PC-3 (cell line): ENCODE results near the gene TBC1D14. TPM values are rescaled to one million over a fixed set of nuclear protein-coding genes. Genes with fewer than 3 reads are reported as not detected.
"Not testable (repeated sequence)": the region's sequence is repeated elsewhere in the genome, so short reads cannot be mapped to it uniquely, and the experiment has no call there.

Experiments used
- ATAC-seq: fragments of 200-7000 bp; cut with Tn5 transposase; 2 replicates; pipeline ENCODE4 v1.9.1; 2020; ENCODE audit warnings: mild to moderate bottlenecking, moderate library complexity
- BruUV-seq: library from RNA; stranded (reverse); fragments of 400-500 nt; replicated peaks from 2 replicates; lab custom pipeline; 2021; lab: Mats Ljungman, UMichigan
- CTCF ChIA-PET: fragments of 300-600 bp; sonication (Branson Sonifier 250); formaldehyde crosslinking; loops from one replicate; lab custom pipeline; 2022; ENCODE audit warnings: antibody characterized with exemption; lab: Charles Lee
- POLR2A ChIA-PET: fragments of 300-600 bp; sonication (Branson Sonifier 250); formaldehyde crosslinking; loops from one replicate; lab custom pipeline; 2022; ENCODE audit warnings: antibody characterized with exemption; ENCODE audit not compliant: unreplicated experiment; lab: Charles Lee
- DNase-seq: peaks from one replicate; pipeline ENCODE4 v3.0.0-alpha.2; 2015
- H2AFZ ChIP-seq: fragments of 300-600 bp; sonication (generic); 2 replicates; pipeline ENCODE4 v1.6.0; 2016; ENCODE audit warnings: antibody characterized with exemption, low read length
- H3F3A ChIP-seq: fragments of 300-600 bp; sonication (generic); one replicate; pipeline ENCODE4 v1.6.0; 2017; ENCODE audit warnings: antibody characterized with exemption, low read length, control low read depth, mild to moderate bottlenecking; ENCODE audit not compliant: unreplicated experiment
- H3K27ac ChIP-seq: fragments of 300-600 bp; sonication (generic); 2 replicates; pipeline ENCODE4 v1.5.1; 2016; ENCODE audit warnings: mild to moderate bottlenecking, low read length
- H3K27me3 ChIP-seq: fragments of 300-600 bp; sonication (generic); 2 replicates; pipeline ENCODE4 v1.6.1; 2016; ENCODE audit warnings: low read length, mixed read lengths
- H3K36me3 ChIP-seq: fragments of 300-600 bp; sonication (generic); 2 replicates; pipeline ENCODE4 v1.6.1; 2016; ENCODE audit warnings: low read depth, mixed run types, low read length, mixed read lengths
- H3K4me1 ChIP-seq: fragments of 300-600 bp; sonication (generic); 2 replicates; pipeline ENCODE4 v1.5.1; 2016; ENCODE audit warnings: low read length; ENCODE audit not compliant: insufficient read depth
- H3K4me2 ChIP-seq: fragments of 300-600 bp; sonication (generic); 2 replicates; pipeline ENCODE4 v1.6.0; 2016; ENCODE audit warnings: low read length
- H3K4me3 ChIP-seq: fragments of 300-600 bp; sonication (generic); 2 replicates; pipeline ENCODE4 v1.5.1; 2016; ENCODE audit warnings: mild to moderate bottlenecking, low read length, mixed read lengths
- H3K79me2 ChIP-seq: fragments of 300-600 bp; sonication (generic); 2 replicates; pipeline ENCODE4 v1.6.1; 2017; ENCODE audit warnings: low read length, mixed read lengths
- H3K9ac ChIP-seq: fragments of 300-600 bp; sonication (generic); 2 replicates; pipeline ENCODE4 v1.6.0; 2016; ENCODE audit warnings: mild to moderate bottlenecking, low read length
- H3K9me2 ChIP-seq: fragments of 300-600 bp; sonication (generic); replicated peaks from 2 replicates; pipeline ENCODE4 v1.6.1; 2016; ENCODE audit warnings: mixed run types, low read length, mixed read lengths
- H3K9me3 ChIP-seq: fragments of 300-600 bp; sonication (generic); 2 replicates; pipeline ENCODE4 v1.6.1; 2016; ENCODE audit warnings: low read length, mixed read lengths
- H4K20me1 ChIP-seq: fragments of 300-600 bp; sonication (generic); 2 replicates; pipeline ENCODE4 v1.6.1; 2016; ENCODE audit warnings: low read length, mixed read lengths
- EZH2 ChIP-seq: fragments of 300-600 bp; sonication (generic); IDR thresholded peaks from one replicate; pipeline ENCODE4 v1.6.1; 2017; ENCODE audit warnings: antibody characterized with exemption, mild to moderate bottlenecking, low read length; ENCODE audit not compliant: unreplicated experiment
- EZH2phosphoT487 ChIP-seq: fragments of 300-600 bp; sonication (generic); IDR thresholded peaks from 2 replicates; pipeline ENCODE4 v1.6.1; 2018; ENCODE audit warnings: mild to moderate bottlenecking, antibody characterized with exemption, low read length, borderline replicate concordance
- intact Hi-C: fragments of 100-400 bp; cut with micrococcal nuclease; formaldehyde crosslinking; loops from 2 replicates; pipeline ENCODE4 v1.9.0; 2023
- total RNA-seq: library from RNA; depleted of rRNA; stranded (reverse); fragments of >200 nt; gene quantifications from 2 replicates; pipeline ENCODE4 v1.2.3, GENCODE V29; 2014; rRNA removed
- TF ChIP-seq, protein P1 (sequence below): fragments of 300-600 bp; sonication (generic); conservative IDR thresholded peaks from 2 replicates; pipeline ENCODE4 v1.5.1; 2017; ENCODE audit warnings: antibody characterized with exemption, low read depth, mild to moderate bottlenecking, low read length

The TBC1D14 gene
- total RNA-seq, 1 experiment from 2014 or later, result 33.0 TPM

GRCh38 chr4:7078025-7078424 lies 168.4 kb downstream of the TBC1D14 start:
- no peak overlapping the region for H3K27ac ChIP-seq
- intact Hi-C loops, result no loop called here
- H3K4me3 ChIP-seq, result no peak overlapping the region
- ChIA-PET POLR2A (no interaction called here), CTCF (no interaction called here)
- no peaks in the 10 kb centered on the region for H3K9me3 ChIP-seq
- H3K9me2 ChIP-seq, result no peaks in the 10 kb centered on the region
- no peaks in the 10 kb centered on the region for H3K36me3 ChIP-seq
- H3K4me1 ChIP-seq, result peaks cover 10% of the 10 kb centered on the region
- H3K79me2 ChIP-seq, result no peaks in the 10 kb centered on the region
- no peaks in the 10 kb centered on the region for H3K27me3 ChIP-seq
- ATAC-seq (no peak), DNase-seq (no peak)
- no peaks in the 10 kb centered on the region for H3F3A ChIP-seq
- H3K4me2 ChIP-seq, result no peak overlapping the region
- TF ChIP-seq, protein P1, sequence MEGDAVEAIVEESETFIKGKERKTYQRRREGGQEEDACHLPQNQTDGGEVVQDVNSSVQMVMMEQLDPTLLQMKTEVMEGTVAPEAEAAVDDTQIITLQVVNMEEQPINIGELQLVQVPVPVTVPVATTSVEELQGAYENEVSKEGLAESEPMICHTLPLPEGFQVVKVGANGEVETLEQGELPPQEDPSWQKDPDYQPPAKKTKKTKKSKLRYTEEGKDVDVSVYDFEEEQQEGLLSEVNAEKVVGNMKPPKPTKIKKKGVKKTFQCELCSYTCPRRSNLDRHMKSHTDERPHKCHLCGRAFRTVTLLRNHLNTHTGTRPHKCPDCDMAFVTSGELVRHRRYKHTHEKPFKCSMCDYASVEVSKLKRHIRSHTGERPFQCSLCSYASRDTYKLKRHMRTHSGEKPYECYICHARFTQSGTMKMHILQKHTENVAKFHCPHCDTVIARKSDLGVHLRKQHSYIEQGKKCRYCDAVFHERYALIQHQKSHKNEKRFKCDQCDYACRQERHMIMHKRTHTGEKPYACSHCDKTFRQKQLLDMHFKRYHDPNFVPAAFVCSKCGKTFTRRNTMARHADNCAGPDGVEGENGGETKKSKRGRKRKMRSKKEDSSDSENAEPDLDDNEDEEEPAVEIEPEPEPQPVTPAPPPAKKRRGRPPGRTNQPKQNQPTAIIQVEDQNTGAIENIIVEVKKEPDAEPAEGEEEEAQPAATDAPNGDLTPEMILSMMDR, result no peak
- TF ChIP-seq EZH2phosphoT487 (no peak), EZH2 (no peak)
- no TSS peak for BruUV-seq
- no peak overlapping the region for H2AFZ ChIP-seq
- H4K20me1 ChIP-seq, result no peaks in the 10 kb centered on the region
- no peak overlapping the region for H3K9ac ChIP-seq

DNA sequence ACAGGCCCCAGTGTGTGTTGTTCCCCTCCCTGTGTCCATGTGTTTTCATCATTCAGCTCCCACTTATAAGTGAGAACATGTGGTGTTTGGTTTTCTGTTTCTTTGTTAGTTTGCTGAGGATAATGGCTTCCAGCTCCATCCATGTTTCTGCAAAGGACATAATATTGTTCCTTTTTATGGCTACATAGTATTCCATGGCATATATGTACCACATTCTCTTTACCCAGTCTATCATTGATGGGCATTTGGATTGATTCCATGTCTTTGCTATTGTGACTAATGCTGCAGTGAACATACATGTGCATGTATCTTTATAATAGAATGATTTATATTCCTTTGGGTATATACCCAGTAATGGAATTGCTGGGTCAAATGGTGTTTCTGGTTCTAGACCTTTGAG lies 169.9 kb downstream of the TBC1D14 start:
- intact Hi-C loops, POLR2A ChIA-PET, H3K9ac ChIP-seq, H3K4me2 ChIP-seq, H3K27me3 ChIP-seq, H3K27ac ChIP-seq, H3F3A ChIP-seq, BruUV-seq, DNase-seq, H3K9me2 ChIP-seq, H3K36me3 ChIP-seq, H3K4me1 ChIP-seq, H2AFZ ChIP-seq, H3K4me3 ChIP-seq, ATAC-seq, H3K79me2 ChIP-seq, CTCF ChIA-PET, H3K9me3 ChIP-seq, H4K20me1 ChIP-seq: not testable (repeated sequence)

DNA sequence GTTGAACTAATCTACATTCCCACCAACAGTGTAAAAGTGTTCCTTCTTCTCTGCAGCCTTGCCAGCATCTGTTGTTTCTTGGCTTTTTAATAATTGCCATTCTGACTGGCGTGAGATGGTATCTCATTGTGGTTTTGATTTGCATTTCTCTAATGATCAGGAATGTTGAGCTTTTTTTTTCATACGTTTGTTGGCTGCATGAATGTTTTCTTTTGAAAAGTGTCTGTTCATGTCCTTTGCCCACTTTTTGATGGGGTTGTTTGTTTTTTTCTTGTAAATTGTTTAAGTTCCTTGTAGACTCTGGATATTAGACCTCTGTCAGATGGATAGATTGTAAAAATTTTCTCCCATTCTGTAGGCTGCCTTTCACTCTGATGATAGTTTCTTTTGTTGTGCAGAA lies 170.3 kb downstream of the TBC1D14 start:
- H3K36me3 ChIP-seq, H3K27me3 ChIP-seq, H4K20me1 ChIP-seq, BruUV-seq, DNase-seq, ATAC-seq, H3K9me3 ChIP-seq, CTCF ChIA-PET, H3K4me3 ChIP-seq, H3F3A ChIP-seq, H3K9ac ChIP-seq, H3K27ac ChIP-seq, H3K4me1 ChIP-seq, H2AFZ ChIP-seq, H3K9me2 ChIP-seq, H3K79me2 ChIP-seq, POLR2A ChIA-PET, H3K4me2 ChIP-seq: not testable (repeated sequence)
- intact Hi-C loops, result loop anchor here (5.0 kb wide), 1 partner anchor 358 kb away; no protein-coding TSS in a partner anchor

Other genes with a start within 250 kb of the TBC1D14 start
- 51.0 and 59.8 TPM in 2 replicates for gene S100P, start 215.9 kb upstream of the TBC1D14 start, total RNA-seq
- gene MRFAP1L1, start 200.0 kb upstream of the TBC1D14 start, total RNA-seq, result 50.5 and 57.6 TPM in 2 replicates
- gene BLOC1S4, start 193.7 kb upstream of the TBC1D14 start, total RNA-seq, result 14.0 and 19.9 TPM in 2 replicates
- 5.5 and 5.6 TPM in 2 replicates for gene KIAA0232, start 127.1 kb upstream of the TBC1D14 start, total RNA-seq
- gene TADA2B, start 133.5 kb downstream of the TBC1D14 start, total RNA-seq, result 14.7 and 16.5 TPM in 2 replicates
- 74.5 and 121 TPM in 2 replicates for gene GRPEL1, start 158.2 kb downstream of the TBC1D14 start, total RNA-seq